Measurements from ENCODE around the gene LRRC52. TPM values are rescaled to one million over a fixed set of nuclear protein-coding genes. Genes with fewer than 3 reads are reported as not detected.

LRRC52 gene
- total and polyA plus RNA-seq, 9 of the 15 experiments (the other 6 are each of a cell fraction or from before 2014, with no cell fraction given): not detected

GRCh38 chr1:165512816-165513215 is 31.0 kb upstream of the LRRC52 start:
- H3K4me3 ChIP-seq: no peak overlapping the region
- peaks cover 12 to 14% of the 10 kb centered on the region in 2 experiments for H3K27me3 ChIP-seq (ENCODE audit: control insufficient read depth in 2 of 2, insufficient read depth in 2 of 2, low read length in 2 of 2)
- CTCF ChIA-PET (ENCODE audit: low intra/inter-chr PET ratio): no interaction called here
- POLR2A ChIA-PET: interaction anchor here (0.9 kb wide), 1 partner anchor 16 kb away, joined by 5 read pairs; no protein-coding TSS in a partner anchor
- H3K4me1 ChIP-seq (replicated peaks in 1 of 2; ENCODE audit: control insufficient read depth in 2 of 2, insufficient read depth in 2 of 2, low read length in 2 of 2): no peaks in the 10 kb centered on the region
- H3K9me1 ChIP-seq (ENCODE audit: control insufficient read depth, insufficient read depth, low read length): no peaks in the 10 kb centered on the region
- H4K20me1 ChIP-seq (replicated peaks; ENCODE audit: control insufficient read depth, insufficient read depth, low read length): no peaks in the 10 kb centered on the region
- DNase-seq (ENCODE audit: extremely low read depth in 1 of 4, low spot score in 3 of 4) (no peak), ATAC-seq (no peak), FAIRE-seq (no peak)
- no peaks in the 10 kb centered on the region for H3K36me3 ChIP-seq (ENCODE audit: control insufficient read depth, insufficient read depth, low read length)
- H3K9me3 ChIP-seq (replicated peaks; ENCODE audit: control insufficient read depth, insufficient read depth, low read depth, low read length): no peaks in the 10 kb centered on the region
- in situ Hi-C loops (cut with MboI) (no loop called here), intact Hi-C loops (cut with micrococcal nuclease) (no loop called here)
- no peak overlapping the region for H3K27ac ChIP-seq (ENCODE audit: extremely low read depth, low read depth, low read length)
- TF ChIP-seq RFX1 (IDR thresholded peaks at IDR 0.05) (peak; percentile 85), SMAD4 (CRISPR knock-in tag; conservative IDR thresholded peaks at IDR 0.05) (no peak)
- no peak overlapping the region for H3K4me2 ChIP-seq (ENCODE audit: insufficient read depth, low read length)
- H2AFZ ChIP-seq (ENCODE audit: low read depth, low read length): no peak overlapping the region
- WGBS (ENCODE audit: insufficient coverage, low coverage, missing lambda C conversion rate): 0% methylated on average over 6 of the region's 6 CpGs
- BruUV-seq (replicated peaks): no TSS peak
- H3K9ac ChIP-seq (ENCODE audit: insufficient read depth in 1 of 2, low read depth in 2 of 2, low read length in 2 of 2): no peak overlapping the region
- no peaks in the 10 kb centered on the region for H3K79me2 ChIP-seq (ENCODE audit: control insufficient read depth, insufficient read depth, low read length)

GRCh38 chr1:165516469-165516868 is 27.3 kb upstream of the LRRC52 start:
- DNase-seq (ENCODE audit: extremely low read depth in 1 of 4, low spot score in 3 of 4) (no peak), ATAC-seq (no peak), FAIRE-seq (no peak)
- no peaks in the 10 kb centered on the region for H3K79me2 ChIP-seq (ENCODE audit: control insufficient read depth, insufficient read depth, low read length)
- intact Hi-C loops (cut with micrococcal nuclease): no loop called here
- ChIA-PET POLR2A (interaction anchor here (1.3 kb wide), 1 partner anchor 32 kb away, joined by 4 read pairs; no protein-coding TSS in a partner anchor), CTCF (ENCODE audit: low intra/inter-chr PET ratio) (no interaction called here)
- no peak overlapping the region for H2AFZ ChIP-seq (ENCODE audit: low read depth, low read length)
- no peak overlapping the region for H3K9ac ChIP-seq (ENCODE audit: insufficient read depth in 1 of 2, low read depth in 2 of 2, low read length in 2 of 2)
- no peaks in the 10 kb centered on the region for H4K20me1 ChIP-seq (replicated peaks; ENCODE audit: control insufficient read depth, insufficient read depth, low read length)
- no peak overlapping the region for H3K4me3 ChIP-seq
- no TSS peak for BruUV-seq (replicated peaks)
- in situ Hi-C loops (cut with MboI): no loop called here
- TF ChIP-seq ZFX (CRISPR knock-in tag; IDR thresholded peaks at IDR 0.05) (no peak), RBM15 (IDR thresholded peaks at IDR 0.05; ENCODE audit: insufficient read depth, low read length) (no peak), NEUROD1 (IDR thresholded peaks at IDR 0.05; ENCODE audit: borderline replicate concordance, low read depth, low read length, partially characterized antibody) (no peak), MXI1 (IDR thresholded peaks at IDR 0.05; ENCODE audit: low read depth, low read length) (no peak), BMI1 (IDR thresholded peaks at IDR 0.05; ENCODE audit: low read length) (no peak), HBP1 (CRISPR knock-in tag; IDR thresholded peaks at IDR 0.05) (no peak), NFIX (CRISPR knock-in tag; IDR thresholded peaks at IDR 0.05; ENCODE audit: low read depth) (no peak), ELF1 (tag; IDR thresholded peaks at IDR 0.05) (no peak), ZFP1 (CRISPR knock-in tag; IDR thresholded peaks at IDR 0.05) (no peak)
- no CpG with 5 or more reads among the region's 2 CpGs for WGBS (ENCODE audit: insufficient coverage, low coverage, missing lambda C conversion rate)
- peaks cover 10 to 14% of the 10 kb centered on the region in 2 experiments; a peak in 4 of 5 replicates for H3K27me3 ChIP-seq (ENCODE audit: control insufficient read depth in 2 of 2, insufficient read depth in 2 of 2, low read length in 2 of 2)
- no peak overlapping the region for H3K4me2 ChIP-seq (ENCODE audit: insufficient read depth, low read length)
- no peak overlapping the region for H3K27ac ChIP-seq (ENCODE audit: extremely low read depth, low read depth, low read length)
- no peaks in the 10 kb centered on the region for H3K36me3 ChIP-seq (ENCODE audit: control insufficient read depth, insufficient read depth, low read length)
- H3K9me1 ChIP-seq (ENCODE audit: control insufficient read depth, insufficient read depth, low read length): no peaks in the 10 kb centered on the region
- H3K9me3 ChIP-seq (replicated peaks; ENCODE audit: control insufficient read depth, insufficient read depth, low read depth, low read length): no peaks in the 10 kb centered on the region
- no peaks in the 10 kb centered on the region for H3K4me1 ChIP-seq (replicated peaks in 1 of 2; ENCODE audit: control insufficient read depth in 2 of 2, insufficient read depth in 2 of 2, low read length in 2 of 2)
